ENCODE results near the gene CELF2. TPM values are rescaled to one million over a fixed set of nuclear protein-coding genes. Genes with fewer than 3 reads are reported as not detected.
"Not testable (repeated sequence)": the region's sequence is repeated elsewhere in the genome, so short reads cannot be mapped to it uniquely, and the experiment has no call there.

The CELF2 gene
- total RNA-seq, 1 donor from 2014 or later = 6.4 TPM

GRCh38 chr10:11345224-11346054 lies 327.8 kb downstream of the CELF2 start:
- peak; percentile 52 for DNase-seq (ENCODE audit: low read depth)

DNA sequence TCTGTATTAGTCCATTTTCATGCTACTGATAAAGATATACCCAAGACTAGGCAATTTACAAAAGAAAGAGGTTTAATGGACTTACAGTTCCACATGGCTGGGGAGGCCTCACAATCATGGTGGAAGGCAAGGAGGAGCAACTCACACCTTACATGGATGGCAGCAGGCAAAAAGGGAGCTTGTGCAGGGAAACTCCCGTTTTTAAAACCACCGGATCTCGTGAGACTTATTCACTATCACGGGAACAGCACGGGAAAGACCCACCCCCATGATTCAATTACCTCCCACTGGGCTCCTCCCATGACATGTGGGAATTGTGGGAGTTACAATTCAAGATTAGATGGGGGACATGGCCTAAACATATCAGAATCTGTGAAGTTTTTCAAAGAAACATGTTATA lies 329.9 kb downstream of the CELF2 start:
- not testable (repeated sequence) for DNase-seq (ENCODE audit: low read depth)

GRCh38 chr10:11351801-11352200 lies 334.1 kb downstream of the CELF2 start:
- no peak for DNase-seq (ENCODE audit: low read depth)

GRCh38 chr10:11353006-11353896 lies 335.6 kb downstream of the CELF2 start:
- DNase-seq (ENCODE audit: low read depth) = no peak

GRCh38 chr10:11354823-11355222 lies 337.2 kb downstream of the CELF2 start:
- no peak for DNase-seq (ENCODE audit: low read depth)

DNA sequence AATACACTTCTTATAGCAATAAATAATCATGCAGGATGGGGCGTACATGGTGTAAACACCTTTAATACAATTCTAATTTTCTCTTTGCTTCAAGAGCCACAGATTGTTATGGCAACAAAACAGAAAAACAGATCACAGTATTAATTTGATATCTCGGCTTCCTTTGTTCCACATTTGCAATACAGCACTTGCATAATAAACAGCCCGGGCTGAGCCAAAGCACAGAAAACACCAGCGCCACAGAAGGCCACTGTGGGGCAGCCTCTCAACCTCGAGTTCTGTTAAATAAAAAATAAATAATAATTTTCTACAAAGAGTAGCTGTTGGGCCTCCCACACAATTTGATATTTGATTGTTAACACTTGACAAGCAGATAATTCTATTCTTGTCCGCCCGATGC lies 337.9 kb downstream of the CELF2 start:
- no peak for DNase-seq (ENCODE audit: low read depth)

GRCh38 chr10:11357439-11357838 lies 339.8 kb downstream of the CELF2 start:
- DNase-seq (ENCODE audit: low read depth) = no peak

DNA sequence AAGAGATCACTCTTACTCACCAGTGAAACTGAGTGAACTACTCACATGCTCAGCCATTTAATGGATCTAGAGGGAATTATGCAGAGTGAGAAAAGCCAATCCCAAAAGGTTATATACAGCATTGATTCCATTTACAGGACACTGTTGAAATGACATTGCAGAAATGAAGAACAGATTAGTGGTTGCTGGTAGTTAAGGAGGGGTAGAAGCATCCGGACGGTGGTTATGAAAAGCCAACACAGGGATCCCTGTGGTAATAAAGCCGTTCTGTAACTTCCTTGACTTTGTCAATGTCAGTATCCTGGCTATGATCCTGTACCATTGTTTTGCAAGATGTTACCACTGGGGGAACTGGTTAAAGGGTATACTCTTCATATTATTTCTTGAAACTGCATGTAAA lies 340.3 kb downstream of the CELF2 start:
- DNase-seq (ENCODE audit: low read depth) = no peak

DNA sequence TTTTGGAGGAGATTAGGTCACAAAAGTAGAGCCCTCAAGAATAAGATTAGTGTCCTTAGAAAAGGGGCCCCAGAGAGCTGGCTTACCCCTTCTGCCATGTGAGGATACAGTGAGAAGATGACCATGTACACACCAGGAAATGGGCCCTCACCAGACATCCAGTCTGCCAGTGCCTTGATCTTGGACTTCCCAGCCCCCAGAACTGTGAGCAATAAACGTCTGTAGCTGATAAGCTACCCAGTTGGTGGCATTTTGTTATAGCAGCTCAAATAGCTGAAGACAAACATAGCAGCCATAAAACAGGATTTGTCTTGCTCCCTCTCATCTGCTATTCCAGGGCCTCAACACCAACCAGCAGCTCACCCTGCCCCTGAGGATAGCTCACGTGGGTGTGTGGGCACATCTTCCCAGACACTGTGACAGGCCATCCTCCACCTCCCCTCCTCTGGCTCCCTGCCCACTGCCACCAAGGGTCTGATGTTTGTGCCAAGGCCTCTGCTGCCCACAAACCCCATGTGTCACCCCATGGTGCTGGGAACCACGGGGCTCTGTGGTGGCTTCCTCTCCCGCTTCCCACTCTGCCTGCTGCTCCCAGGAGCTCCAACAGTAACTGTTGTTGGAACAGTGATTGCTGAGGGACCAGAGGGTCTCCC lies 341.4 kb downstream of the CELF2 start:
- no peak for DNase-seq (ENCODE audit: low read depth)

GRCh38 chr10:11359869-11360268 lies 342.2 kb downstream of the CELF2 start:
- DNase-seq (ENCODE audit: low read depth) = no peak

GRCh38 chr10:11363497-11363896 lies 345.8 kb downstream of the CELF2 start:
- no peak for DNase-seq (ENCODE audit: low read depth)

GRCh38 chr10:11364241-11364640 lies 346.6 kb downstream of the CELF2 start:
- no peak for DNase-seq (ENCODE audit: low read depth)

DNA sequence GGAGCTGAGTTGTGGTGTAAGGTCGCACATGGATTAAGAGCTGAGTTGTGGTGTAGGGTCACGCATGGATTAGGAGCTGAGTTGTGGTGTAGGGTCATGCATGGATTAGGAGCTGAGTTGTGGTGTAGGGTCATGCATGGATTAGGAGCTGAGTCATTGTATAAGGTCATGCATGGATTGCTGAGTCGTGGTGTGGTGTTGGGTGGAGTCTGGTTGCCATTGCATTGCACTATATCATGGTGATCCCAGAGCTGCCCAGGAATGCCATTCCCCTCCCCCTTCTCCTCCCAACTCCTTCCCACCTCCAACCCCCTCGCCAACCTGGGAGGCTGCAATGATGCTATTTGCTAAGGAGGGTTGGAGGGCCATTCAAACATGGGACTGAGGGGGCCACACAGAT lies 349.2 kb downstream of the CELF2 start:
- not testable (repeated sequence) for DNase-seq (ENCODE audit: low read depth)

GRCh38 chr10:11367505-11367904 lies 349.8 kb downstream of the CELF2 start:
- no peak for DNase-seq (ENCODE audit: low read depth)

GRCh38 chr10:11373717-11374171 lies 356.1 kb downstream of the CELF2 start:
- no peak for DNase-seq (ENCODE audit: low read depth)

DNA sequence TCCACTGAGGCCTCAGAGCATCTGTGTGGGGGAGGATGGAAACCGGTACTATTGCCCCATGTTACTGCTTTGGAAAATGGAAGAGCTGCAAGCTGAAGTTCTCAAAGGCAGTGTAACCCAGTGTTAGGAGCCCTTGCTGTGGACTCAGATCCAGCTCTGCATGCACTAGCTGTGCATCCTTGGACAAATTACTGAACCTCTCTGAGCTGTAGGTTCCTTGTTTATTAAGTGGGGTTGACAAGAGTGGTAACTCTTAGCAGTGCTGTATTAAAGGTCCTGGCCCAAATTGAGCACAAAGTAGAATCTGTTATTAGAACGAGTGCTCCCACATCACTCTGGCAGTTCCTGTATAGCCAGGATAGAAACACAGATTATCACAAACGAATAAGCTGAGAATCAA lies 359.6 kb downstream of the CELF2 start:
- DNase-seq (ENCODE audit: low read depth) = no peak

- no peak for DNase-seq (ENCODE audit: low read depth)
Measured at GRCh38 chr10:11378835-11379234, 361.2 kb downstream of the CELF2 start.

- DNase-seq (ENCODE audit: low read depth) = no peak
Measured at GRCh38 chr10:11379771-11380170, 362.1 kb downstream of the CELF2 start.

- no peak for DNase-seq (ENCODE audit: low read depth)
Measured at GRCh38 chr10:11381023-11381422, 363.4 kb downstream of the CELF2 start.

GRCh38 chr10:11381511-11381910 lies 363.8 kb downstream of the CELF2 start:
- DNase-seq (ENCODE audit: low read depth) = no peak

DNA sequence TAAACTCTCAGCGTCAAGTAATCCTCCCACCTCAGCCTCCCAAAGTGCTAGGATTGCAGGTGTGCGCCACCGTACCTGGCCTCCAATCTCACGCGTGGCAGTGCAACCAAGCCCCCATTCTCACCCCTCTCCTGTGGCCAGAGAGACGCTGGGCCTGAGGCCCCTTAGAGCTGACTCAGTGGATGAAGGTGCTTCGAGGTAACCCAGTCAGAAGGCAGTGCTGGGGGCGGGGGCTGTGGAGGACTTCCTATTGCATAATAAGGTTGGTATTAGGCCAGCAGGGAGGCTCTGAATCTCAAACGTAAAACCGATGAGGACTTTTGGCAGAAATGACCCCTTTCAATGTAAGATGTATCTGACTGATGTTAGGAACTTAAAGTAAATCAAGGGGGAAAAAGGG lies 364.5 kb downstream of the CELF2 start:
- no peak for DNase-seq (ENCODE audit: low read depth)

- no peak for DNase-seq (ENCODE audit: low read depth)
Measured at GRCh38 chr10:11386044-11386443, 368.4 kb downstream of the CELF2 start.

Measured in renal cortical epithelial cell (primary cell).